ENCODE data around the gene CREG1.

CREG1 gene

DNA sequence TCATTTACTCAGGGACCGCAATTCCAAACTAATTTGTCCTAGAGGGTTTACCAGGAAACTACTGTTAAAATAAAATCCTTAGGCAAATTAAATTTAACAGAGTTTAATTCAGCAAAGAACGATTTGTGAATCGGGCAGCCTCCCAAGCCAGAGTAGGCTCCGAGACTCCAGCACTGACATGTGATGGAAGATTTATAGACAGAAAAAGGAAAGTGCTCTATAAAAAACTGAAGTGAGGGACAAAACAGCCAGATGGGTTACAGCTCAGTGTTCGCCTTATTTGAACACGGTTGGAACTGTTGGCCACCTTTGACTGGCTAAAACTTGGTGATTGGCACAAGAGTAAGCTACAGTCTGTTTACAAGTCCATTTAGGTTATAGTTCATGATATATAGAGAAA, 41.3 kb upstream of the CREG1 start:
- peak; percentile 59 for ATAC-seq
- no peak for TF ChIP-seq BACH2 (CRISPR knock-in tag; IDR thresholded peaks at IDR 0.05; ENCODE audit: borderline replicate concordance)
- TF ChIP-seq TOX (CRISPR knock-in tag; IDR thresholded peaks at IDR 0.05; ENCODE audit: borderline replicate concordance): no peak
- TF ChIP-seq ESRRG (CRISPR knock-in tag; IDR thresholded peaks at IDR 0.05): no peak
- TF ChIP-seq, protein P1, sequence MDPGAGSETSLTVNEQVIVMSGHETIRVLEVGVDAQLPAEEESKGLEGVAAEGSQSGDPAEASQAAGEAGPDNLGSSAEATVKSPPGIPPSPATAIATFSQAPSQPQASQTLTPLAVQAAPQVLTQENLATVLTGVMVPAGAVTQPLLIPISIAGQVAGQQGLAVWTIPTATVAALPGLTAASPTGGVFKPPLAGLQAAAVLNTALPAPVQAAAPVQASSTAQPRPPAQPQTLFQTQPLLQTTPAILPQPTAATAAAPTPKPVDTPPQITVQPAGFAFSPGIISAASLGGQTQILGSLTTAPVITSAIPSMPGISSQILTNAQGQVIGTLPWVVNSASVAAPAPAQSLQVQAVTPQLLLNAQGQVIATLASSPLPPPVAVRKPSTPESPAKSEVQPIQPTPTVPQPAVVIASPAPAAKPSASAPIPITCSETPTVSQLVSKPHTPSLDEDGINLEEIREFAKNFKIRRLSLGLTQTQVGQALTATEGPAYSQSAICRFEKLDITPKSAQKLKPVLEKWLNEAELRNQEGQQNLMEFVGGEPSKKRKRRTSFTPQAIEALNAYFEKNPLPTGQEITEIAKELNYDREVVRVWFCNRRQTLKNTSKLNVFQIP (CRISPR knock-in tag; IDR thresholded peaks at IDR 0.05; ENCODE audit: borderline replicate concordance, low read depth): no peak
- no peak for TF ChIP-seq ZNF565 (CRISPR knock-in tag; conservative IDR thresholded peaks at IDR 0.05; ENCODE audit: low read depth)
- TF ChIP-seq CSRNP3 (CRISPR knock-in tag; IDR thresholded peaks at IDR 0.05): no peak
- no peak for TF ChIP-seq ARNTL (CRISPR knock-in tag; IDR thresholded peaks at IDR 0.05; ENCODE audit: borderline replicate concordance, low read depth)
- TF ChIP-seq CSDC2 (CRISPR knock-in tag; IDR thresholded peaks at IDR 0.05): no peak
- no peak for TF ChIP-seq GLIS3 (CRISPR knock-in tag; IDR thresholded peaks at IDR 0.05)
- no peak; the same call in 1 of the 2 replicates for TF ChIP-seq ISL1 (CRISPR knock-in tag; IDR thresholded peaks at IDR 0.05)
- no peak for TF ChIP-seq PATZ1 (CRISPR knock-in tag; IDR thresholded peaks at IDR 0.05; ENCODE audit: borderline replicate concordance)

DNA sequence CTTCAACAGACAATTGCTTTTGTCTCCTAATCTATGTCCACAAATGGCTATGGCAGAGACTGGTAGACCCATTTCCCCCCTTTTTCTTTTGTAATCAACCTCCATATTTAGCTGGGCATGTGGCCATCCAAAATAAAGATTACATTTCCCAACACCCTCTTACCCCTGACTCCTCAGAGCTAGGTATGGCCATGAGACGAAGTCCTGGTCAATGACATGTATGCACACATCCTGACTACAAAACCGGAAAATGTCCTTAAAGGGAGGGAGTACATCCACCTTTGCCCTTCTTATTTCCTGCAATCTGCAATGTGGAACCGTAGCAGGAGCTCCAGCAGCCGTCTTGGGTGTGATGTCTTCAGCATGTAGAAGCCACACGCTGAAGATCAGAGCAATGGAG, 40.3 kb upstream of the CREG1 start:
- ATAC-seq: no peak
- TF ChIP-seq, protein P2, sequence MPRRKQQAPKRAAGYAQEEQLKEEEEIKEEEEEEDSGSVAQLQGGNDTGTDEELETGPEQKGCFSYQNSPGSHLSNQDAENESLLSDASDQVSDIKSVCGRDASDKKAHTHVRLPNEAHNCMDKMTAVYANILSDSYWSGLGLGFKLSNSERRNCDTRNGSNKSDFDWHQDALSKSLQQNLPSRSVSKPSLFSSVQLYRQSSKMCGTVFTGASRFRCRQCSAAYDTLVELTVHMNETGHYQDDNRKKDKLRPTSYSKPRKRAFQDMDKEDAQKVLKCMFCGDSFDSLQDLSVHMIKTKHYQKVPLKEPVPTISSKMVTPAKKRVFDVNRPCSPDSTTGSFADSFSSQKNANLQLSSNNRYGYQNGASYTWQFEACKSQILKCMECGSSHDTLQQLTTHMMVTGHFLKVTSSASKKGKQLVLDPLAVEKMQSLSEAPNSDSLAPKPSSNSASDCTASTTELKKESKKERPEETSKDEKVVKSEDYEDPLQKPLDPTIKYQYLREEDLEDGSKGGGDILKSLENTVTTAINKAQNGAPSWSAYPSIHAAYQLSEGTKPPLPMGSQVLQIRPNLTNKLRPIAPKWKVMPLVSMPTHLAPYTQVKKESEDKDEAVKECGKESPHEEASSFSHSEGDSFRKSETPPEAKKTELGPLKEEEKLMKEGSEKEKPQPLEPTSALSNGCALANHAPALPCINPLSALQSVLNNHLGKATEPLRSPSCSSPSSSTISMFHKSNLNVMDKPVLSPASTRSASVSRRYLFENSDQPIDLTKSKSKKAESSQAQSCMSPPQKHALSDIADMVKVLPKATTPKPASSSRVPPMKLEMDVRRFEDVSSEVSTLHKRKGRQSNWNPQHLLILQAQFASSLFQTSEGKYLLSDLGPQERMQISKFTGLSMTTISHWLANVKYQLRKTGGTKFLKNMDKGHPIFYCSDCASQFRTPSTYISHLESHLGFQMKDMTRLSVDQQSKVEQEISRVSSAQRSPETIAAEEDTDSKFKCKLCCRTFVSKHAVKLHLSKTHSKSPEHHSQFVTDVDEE (CRISPR knock-in tag; IDR thresholded peaks at IDR 0.05): no peak
- TF ChIP-seq GLIS3 (CRISPR knock-in tag; IDR thresholded peaks at IDR 0.05): no peak
- no peak for TF ChIP-seq SNAI2 (CRISPR knock-in tag; IDR thresholded peaks at IDR 0.05)
- no peak for TF ChIP-seq ZFP3 (CRISPR knock-in tag; IDR thresholded peaks at IDR 0.05)
- TF ChIP-seq CSDC2 (CRISPR knock-in tag; IDR thresholded peaks at IDR 0.05): no peak
- no peak for TF ChIP-seq ZC3H10 (CRISPR knock-in tag; IDR thresholded peaks at IDR 0.05)
- TF ChIP-seq ESRRG (CRISPR knock-in tag; IDR thresholded peaks at IDR 0.05): no peak
- TF ChIP-seq PPARA (CRISPR knock-in tag; IDR thresholded peaks at IDR 0.05; ENCODE audit: borderline replicate concordance): no peak
- no peak for TF ChIP-seq ZFP30 (CRISPR knock-in tag; IDR thresholded peaks at IDR 0.05)
- TF ChIP-seq, protein P3, sequence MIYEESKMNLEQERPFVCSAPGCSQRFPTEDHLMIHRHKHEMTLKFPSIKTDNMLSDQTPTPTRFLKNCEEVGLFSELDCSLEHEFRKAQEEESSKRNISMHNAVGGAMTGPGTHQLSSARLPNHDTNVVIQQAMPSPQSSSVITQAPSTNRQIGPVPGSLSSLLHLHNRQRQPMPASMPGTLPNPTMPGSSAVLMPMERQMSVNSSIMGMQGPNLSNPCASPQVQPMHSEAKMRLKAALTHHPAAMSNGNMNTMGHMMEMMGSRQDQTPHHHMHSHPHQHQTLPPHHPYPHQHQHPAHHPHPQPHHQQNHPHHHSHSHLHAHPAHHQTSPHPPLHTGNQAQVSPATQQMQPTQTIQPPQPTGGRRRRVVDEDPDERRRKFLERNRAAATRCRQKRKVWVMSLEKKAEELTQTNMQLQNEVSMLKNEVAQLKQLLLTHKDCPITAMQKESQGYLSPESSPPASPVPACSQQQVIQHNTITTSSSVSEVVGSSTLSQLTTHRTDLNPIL (CRISPR knock-in tag; IDR thresholded peaks at IDR 0.05; ENCODE audit: low read depth): no peak
- TF ChIP-seq, protein P1 (CRISPR knock-in tag; IDR thresholded peaks at IDR 0.05; ENCODE audit: borderline replicate concordance, low read depth): no peak
- no peak for TF ChIP-seq RARB (CRISPR knock-in tag; IDR thresholded peaks at IDR 0.05)
- no peak for TF ChIP-seq BACH2 (CRISPR knock-in tag; IDR thresholded peaks at IDR 0.05; ENCODE audit: borderline replicate concordance)
- no peak for TF ChIP-seq ZNF70 (CRISPR knock-in tag; IDR thresholded peaks at IDR 0.05)
- TF ChIP-seq PATZ1 (CRISPR knock-in tag; IDR thresholded peaks at IDR 0.05; ENCODE audit: borderline replicate concordance): no peak
- no peak for TF ChIP-seq ZNF8 (CRISPR knock-in tag; IDR thresholded peaks at IDR 0.05)
- no peak for TF ChIP-seq ARNTL (CRISPR knock-in tag; IDR thresholded peaks at IDR 0.05; ENCODE audit: borderline replicate concordance, low read depth)

Measured in SK-N-SH treated with all-trans-retinoic acid at 6 μM for 48 hours (cell line).